IPS-18c (cell line): ENCODE results near the gene BMERB1.

Experiments
- H3K4me3 ChIP-seq: 2 replicates; pipeline ENCODE4 v1.7.0; 2013; ENCODE audit warnings: low read depth, mild to moderate bottlenecking, low read length, moderate library complexity; ENCODE audit not compliant: insufficient read depth
- H3K9me3 ChIP-seq: one replicate; pipeline ENCODE4 v1.6.1; 2013; ENCODE audit warnings: mild to moderate bottlenecking, low read length, moderate library complexity; ENCODE audit not compliant: control insufficient read depth, insufficient read depth

The BMERB1 gene

GRCh38 chr16:15621456-15621855 is 187.1 kb downstream of the BMERB1 start:
- Histone ChIP-seq H3K4me3 (no peak overlapping the region), H3K9me3 (no peaks in the 10 kb centered on the region)

- H3K9me3 ChIP-seq: no peaks in the 10 kb centered on the region
- H3K4me3 ChIP-seq: no peak overlapping the region
Observed at GRCh38 chr16:15621889-15622288, 187.5 kb downstream of the BMERB1 start.

- no peak overlapping the region for H3K4me3 ChIP-seq
- H3K9me3 ChIP-seq: no peaks in the 10 kb centered on the region
Observed at GRCh38 chr16:15631730-15632409, 197.5 kb downstream of the BMERB1 start.

DNA sequence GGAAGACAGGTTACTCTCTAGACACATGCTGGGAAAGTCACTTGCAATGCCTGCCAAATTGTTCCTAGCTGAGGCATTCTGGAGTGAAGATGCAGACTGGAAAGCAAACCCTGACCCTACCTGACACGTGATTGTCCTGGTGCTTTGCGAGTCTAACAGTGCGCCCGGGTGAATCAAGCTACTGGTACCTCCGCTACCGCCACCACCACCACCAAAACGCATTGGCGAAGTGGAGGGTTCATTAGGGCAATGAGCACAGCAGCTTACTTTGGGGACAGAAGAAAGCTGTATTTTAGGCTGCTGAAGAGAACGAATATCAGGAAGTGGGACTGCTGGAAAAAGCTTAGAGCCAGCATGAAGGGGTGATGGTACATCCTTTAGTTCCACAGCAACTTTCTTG is 201.5 kb downstream of the BMERB1 start:
- no peak overlapping the region for H3K4me3 ChIP-seq
- H3K9me3 ChIP-seq: no peaks in the 10 kb centered on the region

- Histone ChIP-seq H3K9me3 (no peaks in the 10 kb centered on the region), H3K4me3 (no peak overlapping the region)
Observed at GRCh38 chr16:15636392-15636873, 202.0 kb downstream of the BMERB1 start.
